ENCODE measurements around the gene KCNN3.
A peak's percentile ranks its signal among the peaks of the same experiment; 100 is the strongest.
"Not testable (repeated sequence)": the region's sequence is repeated elsewhere in the genome, so short reads cannot be mapped to it uniquely, and the experiment has no call there.

KCNN3 gene

GRCh38 chr1:154698320-154699096, 171.6 kb downstream of the KCNN3 start:
- DNase-seq (ENCODE audit: low spot score), result no peak

- no peak for DNase-seq (ENCODE audit: low spot score)
Measured at GRCh38 chr1:154697710-154698109, 172.4 kb downstream of the KCNN3 start.

- DNase-seq (ENCODE audit: low spot score), result no peak
Measured at GRCh38 chr1:154696456-154696855, 173.6 kb downstream of the KCNN3 start.

GRCh38 chr1:154695985-154696384, 174.1 kb downstream of the KCNN3 start:
- DNase-seq (ENCODE audit: low spot score), result no peak

DNA sequence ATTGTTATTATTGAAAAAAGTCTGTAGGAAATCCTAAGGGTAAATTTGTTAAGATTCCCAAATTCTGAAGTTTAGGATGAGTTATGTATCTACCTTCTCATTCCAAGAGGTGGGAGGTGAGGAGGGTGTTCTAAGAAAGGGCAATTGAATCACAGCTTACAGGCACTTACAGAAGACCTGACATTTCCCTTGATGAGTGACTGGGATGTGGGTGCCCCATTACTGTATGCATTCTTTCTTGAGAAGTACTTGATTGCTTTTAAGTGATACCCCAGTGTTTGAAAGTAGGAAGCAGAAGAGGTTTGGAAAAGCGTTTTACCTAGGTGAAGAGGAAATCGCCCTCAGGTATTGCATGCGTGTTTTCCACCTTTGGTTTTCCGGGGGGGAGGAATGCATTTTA, 175.1 kb downstream of the KCNN3 start:
- no peak for DNase-seq (ENCODE audit: low spot score)

- DNase-seq (ENCODE audit: low spot score), result no peak
Measured at GRCh38 chr1:154689083-154689482, 181.0 kb downstream of the KCNN3 start.

DNA sequence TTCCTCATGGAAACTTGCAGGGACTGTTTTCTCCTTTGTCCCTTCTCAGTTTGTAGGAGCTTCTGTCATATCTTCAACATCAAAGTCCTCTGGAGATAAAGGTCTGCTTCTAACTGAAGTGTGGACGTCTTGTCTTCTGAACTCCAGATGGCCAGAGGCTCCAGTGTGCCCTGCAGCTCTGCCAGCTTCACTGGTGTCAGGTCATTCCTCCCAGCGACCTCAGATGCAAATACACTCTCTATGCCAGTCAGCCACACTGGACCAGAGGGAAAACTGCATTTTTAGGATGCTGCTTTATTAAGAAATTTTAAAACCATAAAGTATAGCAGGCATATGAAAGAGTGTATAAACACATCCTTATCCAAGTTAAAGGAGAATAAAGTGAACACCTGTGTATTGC, 183.6 kb downstream of the KCNN3 start:
- DNase-seq (ENCODE audit: low spot score), result no peak

DNA sequence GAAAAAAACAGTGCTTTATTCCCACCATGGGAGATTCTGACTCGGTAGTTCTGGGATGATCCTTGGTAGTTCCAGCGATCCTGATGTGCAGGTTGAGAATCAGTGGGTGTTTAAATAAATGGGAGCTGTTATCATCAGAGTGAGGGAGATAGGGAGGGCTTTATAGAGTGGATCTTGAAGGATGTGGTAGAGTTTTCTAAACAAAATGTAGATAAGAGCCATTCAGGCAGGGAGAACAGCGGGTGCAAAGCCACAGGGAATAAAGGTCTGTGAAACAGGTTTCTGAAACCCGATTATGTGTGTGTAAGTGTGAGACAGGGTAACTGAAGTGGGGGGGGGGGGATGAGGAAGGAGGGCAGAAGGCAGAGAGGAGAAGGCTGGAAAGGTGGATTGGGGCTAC, 186.3 kb downstream of the KCNN3 start:
- DNase-seq (ENCODE audit: low spot score), result no peak

DNA sequence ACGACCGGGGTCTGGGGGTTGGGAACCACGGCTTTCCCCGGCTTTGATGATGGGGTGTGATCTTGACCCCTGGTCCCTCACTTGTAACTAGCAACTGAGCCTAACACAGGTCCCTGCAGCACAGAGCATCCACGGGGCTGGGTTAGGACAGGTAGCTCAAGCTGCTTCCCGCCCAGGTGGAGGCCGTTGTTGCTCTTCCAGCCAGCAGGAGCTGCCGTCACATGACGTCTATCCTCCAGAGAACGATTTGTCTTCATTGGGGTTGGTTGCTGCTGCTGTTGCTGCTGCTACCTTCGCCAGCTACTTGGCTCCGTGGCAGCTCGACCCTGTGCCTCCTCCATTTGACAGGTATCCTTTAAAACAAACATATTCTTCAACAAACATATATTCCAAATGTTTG, 187.8 kb downstream of the KCNN3 start:
- DNase-seq (ENCODE audit: low spot score), result no peak

DNA sequence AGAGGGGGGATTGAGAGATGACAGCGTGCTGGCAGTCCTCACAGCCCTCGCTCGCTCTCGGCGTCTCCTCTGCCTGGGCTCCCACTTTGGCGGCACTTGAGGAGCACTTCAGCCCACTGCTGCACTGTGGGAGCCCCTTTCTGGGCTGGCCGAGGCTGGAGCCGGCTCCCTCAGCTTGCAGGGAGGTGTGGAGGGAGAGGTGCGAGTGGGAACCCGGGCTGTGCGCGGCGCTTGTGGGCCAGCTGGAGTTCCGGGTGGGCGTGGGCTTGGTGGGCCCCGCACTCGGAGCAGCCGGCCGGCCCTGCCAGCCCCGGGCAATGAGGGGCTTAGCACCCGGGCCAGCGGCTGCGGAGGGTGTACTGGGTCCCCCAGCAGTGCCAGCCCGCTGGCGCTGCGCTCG, 192.2 kb downstream of the KCNN3 start:
- DNase-seq (ENCODE audit: low spot score), result not testable (repeated sequence)

DNA sequence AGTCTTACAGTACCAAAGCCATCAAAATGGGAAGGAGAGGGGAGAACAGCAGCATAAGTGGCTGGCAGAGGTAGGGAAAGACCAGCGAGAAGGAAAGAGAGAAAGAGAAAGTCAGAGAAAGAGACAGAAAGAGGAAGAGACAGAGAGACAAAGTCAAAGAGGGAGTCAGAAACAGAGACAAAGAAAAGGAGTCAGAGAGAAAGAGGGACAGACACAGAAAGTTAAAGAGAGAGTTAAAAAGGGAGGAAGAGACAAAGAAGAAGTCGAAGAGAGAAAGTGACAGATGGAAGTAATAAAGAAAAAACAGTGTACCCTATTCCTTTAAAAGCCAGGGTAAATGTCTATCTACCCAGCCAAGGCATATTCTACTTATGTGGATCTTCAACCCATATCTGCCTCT, 193.2 kb downstream of the KCNN3 start:
- not testable (repeated sequence) for DNase-seq (ENCODE audit: low spot score)

- not testable (repeated sequence) for DNase-seq (ENCODE audit: low spot score)
Measured at GRCh38 chr1:154674456-154674855, 195.6 kb downstream of the KCNN3 start.

- not testable (repeated sequence) for DNase-seq (ENCODE audit: low spot score)
Measured at GRCh38 chr1:154672245-154672644, 197.8 kb downstream of the KCNN3 start.

- DNase-seq (ENCODE audit: low spot score), result not testable (repeated sequence)
Measured at GRCh38 chr1:154671412-154671811, 198.7 kb downstream of the KCNN3 start.

- DNase-seq (ENCODE audit: low spot score), result not testable (repeated sequence)
Measured at GRCh38 chr1:154670310-154671270, 199.5 kb downstream of the KCNN3 start.

GRCh38 chr1:154669464-154670282, 200.4 kb downstream of the KCNN3 start:
- peak; percentile 71 for DNase-seq (ENCODE audit: low spot score)

DNA sequence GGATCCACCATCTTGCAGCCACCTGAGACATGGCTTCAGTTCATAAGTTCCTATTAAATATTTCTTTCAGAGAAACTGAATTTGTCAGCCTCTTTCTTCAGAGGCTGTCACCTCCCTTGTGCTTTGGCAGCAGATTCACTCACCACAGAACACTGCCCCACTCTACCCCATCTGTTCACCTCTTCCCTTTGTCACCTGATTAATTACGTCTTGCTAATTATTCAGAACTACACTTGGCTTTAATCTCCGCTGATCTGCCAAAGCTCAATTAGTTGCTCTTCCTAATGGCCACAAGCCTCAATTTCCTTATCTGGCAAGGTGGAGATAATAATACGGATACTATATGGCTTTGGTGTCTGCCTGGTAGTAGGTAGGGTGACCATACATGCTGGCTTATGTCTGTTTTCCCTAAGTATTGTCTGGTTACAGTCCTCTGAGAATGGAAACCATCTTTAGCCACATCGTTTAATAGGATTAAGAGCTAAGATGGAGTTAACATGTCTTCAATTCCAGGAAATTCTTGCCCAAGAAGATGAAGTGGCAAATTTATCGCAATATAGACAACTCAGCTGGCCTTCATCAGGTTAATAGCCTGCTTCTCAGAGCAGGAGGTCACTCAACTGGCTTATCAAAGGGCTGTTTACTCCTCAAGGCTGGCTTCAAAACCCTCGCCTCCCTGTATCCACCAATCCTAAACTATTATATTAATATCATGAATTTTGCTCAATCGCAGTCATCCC, 203.9 kb downstream of the KCNN3 start:
- DNase-seq (ENCODE audit: low spot score), result no peak

- no peak for DNase-seq (ENCODE audit: low spot score)
Measured at GRCh38 chr1:154664331-154665002, 205.6 kb downstream of the KCNN3 start.

DNA sequence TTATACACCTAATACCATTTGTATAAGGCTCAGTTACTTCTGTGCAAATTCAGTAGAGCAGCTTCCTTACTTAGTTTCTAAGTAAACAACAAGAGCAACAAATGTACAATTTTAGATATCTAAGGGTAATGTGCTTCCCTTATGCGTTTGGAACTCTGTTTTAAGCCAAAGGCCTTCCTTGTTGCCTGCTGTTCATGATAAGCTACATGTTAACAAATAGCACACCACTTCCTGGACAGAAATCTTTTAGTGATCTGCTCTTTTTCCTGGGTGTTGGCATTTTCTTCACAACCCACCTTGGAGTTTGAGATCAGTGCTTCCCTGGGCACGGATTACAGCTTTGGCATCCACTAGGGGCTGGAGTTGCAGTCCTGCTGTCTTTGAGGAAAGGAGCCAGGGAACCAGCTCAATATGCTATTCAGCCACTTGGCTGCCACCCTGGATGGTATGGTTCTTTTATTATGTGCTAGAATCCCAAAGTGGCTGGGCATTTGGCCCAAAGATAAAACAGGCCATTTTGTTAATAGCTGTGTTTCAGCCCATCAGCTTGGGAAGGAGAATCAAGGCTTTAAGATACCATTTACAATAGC, 206.5 kb downstream of the KCNN3 start:
- DNase-seq (ENCODE audit: low spot score), result no peak

GRCh38 chr1:154661110-154661509, 209.0 kb downstream of the KCNN3 start:
- DNase-seq (ENCODE audit: low spot score), result no peak
